HG02970 (cell line): Measurements from ENCODE around the gene UPF3A.

ENCODE experiments used
- ATAC-seq: cut with Tn5 transposase; IDR thresholded peaks from one replicate; pipeline ENCODE4 v1.9.1; 2021; ENCODE audit warnings: mild to moderate bottlenecking, moderate library complexity, moderate number of reproducible peaks; ENCODE audit not compliant: unreplicated experiment, low FRiP score

The UPF3A gene

DNA sequence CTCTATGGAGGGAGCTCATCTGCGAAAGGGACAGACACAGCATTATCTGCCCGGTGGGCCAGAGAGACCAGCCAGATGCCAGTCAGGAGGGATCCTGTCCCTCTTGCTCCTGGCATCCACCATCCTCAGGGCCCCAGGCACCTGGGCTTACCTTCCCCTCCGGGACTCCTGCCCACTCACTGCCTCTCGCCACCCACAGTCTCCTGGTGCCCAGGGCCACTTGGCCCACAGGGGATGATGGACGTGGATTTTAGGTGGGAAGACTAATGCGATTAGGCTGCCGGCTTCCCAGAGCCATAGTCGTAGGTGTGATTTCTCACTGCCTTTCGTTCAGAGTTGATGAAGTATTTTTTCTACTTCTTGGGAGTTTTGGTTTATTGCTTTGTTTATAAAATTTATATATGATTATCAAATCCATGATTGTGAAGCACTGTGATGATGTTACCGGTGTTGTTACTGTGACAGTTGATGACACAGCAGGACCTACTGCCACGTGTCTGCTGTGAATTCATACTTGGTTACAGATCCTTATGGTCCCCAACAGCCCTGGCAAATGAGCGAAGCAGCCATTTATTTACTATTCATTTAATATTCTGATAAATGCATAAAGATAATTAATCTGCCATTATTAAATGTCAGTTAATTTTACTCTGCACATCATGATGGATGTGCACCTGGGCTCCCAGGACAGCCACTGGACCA lies 18.4 kb downstream of the UPF3A start:
- no peak for ATAC-seq

DNA sequence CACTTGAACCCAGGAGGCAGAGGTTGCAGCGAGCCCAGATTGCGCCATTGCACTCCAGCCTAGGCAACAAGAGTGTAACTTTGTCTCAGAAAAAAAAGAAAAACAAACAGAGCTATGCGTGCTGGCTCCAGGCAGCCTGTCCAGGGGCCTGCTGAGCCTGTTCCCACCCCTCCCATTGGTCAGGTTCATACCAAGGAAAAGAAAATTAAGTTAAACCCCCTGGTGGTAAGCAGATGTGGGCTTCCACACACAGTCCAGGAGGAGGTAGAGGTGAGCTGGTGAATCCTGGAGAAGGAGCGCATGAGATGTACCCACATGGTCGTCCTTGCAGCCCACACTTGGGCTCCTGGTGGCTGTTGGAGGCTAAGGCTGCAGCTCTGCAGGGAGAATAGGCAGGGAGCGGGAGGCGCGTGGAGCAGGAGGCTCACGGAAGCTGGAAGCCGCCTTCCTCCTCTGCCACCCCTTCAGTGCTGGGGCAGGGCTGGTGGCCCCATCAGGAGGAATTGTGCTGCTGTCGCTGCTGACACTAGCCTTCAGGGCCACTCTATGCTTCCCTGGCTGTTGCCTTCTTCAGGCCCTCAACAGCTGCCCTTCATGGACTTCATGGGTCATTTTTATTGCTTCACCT lies 22.4 kb downstream of the UPF3A start:
- no peak for ATAC-seq

DNA sequence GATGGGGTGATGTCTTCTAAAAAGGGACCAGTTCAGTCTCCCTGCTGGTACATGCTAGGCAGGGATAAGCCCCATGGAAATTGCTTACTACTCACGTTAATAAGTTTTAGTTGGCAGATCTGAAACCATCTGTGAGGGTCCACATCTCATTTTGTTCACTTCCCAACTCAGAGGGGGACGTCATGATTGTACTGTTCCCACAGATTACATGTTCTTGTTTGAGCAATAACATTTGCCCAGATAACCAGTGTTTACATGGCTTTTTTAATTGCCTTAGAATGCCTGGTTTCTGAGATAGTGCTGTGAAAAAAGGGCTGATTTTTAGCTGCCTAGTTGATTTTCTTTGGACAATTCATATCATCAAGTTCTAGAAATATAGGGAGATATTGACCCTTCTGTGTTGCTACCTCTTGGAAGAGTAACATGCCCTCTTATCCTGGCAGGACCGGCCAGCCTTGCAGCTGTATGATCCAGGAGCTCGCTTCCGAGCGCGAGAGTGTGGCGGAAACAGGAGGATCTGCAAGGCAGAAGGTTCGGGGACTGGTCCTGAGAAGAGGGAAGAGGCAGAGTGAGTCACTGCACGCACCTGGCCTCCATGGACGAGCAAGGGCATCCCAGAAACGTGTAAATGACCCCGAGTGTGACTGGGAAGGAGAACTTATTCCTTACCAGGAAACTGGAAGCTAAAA lies 23.1 kb downstream of the UPF3A start:
- no peak for ATAC-seq

DNA sequence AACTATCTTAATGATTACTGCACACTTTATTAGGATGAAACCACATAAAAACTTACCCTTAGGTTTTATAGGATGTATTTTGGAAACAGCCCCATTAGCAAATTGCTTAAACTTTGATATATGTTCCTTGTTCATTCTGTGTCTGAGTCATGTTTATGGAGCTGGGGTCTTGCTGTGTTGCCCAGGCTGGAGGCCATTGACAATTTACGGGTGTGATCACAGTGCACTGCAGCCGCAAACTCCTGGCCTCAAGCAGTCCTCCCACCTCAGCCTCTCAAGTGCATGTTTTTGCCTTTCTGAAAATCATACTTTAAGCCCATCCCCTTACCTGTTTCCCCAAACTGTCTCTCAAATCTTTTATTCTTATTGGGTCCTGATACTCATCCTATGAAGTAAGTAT lies 27.7 kb downstream of the UPF3A start:
- ATAC-seq, result no peak

DNA sequence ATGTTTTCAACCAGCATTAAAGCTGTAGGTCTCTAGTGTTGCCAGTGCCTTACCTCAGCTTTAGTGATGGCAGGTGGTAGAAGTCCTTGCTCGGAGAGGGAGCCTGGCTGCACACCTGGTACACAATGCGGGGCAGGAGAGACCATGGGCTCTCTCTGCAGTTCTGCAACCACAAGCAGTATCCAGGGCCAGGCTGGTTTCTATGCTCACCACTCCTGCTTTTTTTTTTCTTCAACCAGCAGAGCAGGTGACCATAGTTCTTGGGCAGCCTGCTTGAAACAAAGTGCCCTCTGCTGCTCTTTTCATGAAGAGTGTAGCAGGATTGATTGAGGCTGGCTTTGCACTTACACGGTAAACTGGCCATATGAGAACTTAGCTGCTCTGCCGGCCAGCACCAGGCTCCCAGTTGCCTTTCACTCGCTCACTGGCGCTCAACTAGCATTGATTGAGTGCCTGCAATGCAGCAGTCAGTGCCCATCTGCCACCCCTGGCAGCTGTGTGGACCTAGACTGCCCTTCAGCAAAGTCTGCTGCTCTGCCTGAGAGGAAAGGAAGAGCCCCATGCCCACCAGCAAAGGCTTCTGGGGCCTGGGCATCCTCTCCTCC lies 28.5 kb downstream of the UPF3A start:
- no peak for ATAC-seq

GRCh38 chr13:114310956-114311355 lies 29.6 kb downstream of the UPF3A start:
- no peak for ATAC-seq

DNA sequence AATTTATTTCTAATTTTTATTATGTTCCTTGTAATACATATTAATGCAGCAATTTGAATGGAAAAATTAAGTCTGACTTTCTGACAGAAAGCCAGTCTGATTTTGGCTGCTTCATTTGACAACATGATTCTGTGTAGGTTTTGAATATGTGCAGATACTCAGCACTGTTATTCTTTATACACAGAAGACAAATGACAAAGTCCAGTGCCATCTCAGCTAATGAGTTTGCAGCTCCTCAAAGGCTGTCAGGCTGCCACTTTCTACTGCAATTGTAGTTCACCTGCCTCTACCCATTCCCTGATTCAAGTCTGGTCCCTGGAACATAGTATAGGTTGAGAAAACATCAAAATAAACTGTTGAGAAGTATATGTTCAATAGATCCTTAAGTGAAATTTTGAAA lies 30.0 kb downstream of the UPF3A start:
- ATAC-seq, result no peak

GRCh38 chr13:114311908-114312307 lies 30.5 kb downstream of the UPF3A start:
- ATAC-seq, result no peak

- no peak for ATAC-seq
Measured at GRCh38 chr13:114313061-114313860, 31.9 kb downstream of the UPF3A start.

DNA sequence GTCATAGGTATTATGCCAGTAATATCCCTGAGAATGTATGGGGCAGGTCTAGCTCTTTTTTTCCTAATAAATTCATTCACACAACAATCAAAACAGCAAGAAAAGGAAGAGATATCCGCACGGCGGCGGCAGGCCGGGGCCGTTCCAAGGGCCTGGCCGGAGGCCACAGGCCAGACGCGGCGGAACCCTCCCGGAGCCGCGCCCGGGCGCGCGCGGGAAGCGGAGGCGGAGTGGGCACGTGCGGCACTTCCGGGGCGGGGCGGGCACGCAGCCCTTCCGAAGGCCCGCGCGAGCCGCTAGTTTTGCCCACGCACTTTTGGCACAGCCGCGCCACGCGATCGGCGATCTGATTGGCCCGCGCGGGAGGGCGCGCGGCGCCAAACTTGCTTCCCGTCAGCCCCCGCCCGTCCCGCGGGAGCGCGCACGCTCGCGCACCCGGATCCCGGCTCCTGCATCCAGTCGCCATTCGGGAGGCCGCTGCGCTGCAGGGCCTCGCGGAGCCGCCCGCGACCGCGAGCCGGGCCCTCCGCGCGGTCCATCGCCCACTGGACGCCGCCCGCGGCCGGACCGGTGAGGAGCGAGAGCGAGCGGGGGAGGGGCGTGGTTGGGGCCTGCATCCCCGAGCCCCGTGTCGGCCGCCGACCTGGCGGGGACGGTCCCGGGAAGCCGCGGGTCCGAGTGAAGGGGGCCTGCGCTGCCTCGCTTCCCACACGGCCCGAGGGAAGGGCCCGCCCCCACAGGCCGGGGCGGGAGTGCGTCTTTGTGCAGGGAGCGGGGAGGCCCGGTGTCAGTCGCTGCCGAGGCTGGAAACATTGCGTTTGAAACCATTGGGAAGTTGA lies 32.9 kb downstream of the UPF3A start, which contains the start of gene CHAMP1:
Gene CHAMP1, plus strand, starts transcription at position 430 of the 839 bp plus-strand sequence. CDS start 9,340 bp downstream, outside the sequence.
- peak; percentile 86 for ATAC-seq

DNA sequence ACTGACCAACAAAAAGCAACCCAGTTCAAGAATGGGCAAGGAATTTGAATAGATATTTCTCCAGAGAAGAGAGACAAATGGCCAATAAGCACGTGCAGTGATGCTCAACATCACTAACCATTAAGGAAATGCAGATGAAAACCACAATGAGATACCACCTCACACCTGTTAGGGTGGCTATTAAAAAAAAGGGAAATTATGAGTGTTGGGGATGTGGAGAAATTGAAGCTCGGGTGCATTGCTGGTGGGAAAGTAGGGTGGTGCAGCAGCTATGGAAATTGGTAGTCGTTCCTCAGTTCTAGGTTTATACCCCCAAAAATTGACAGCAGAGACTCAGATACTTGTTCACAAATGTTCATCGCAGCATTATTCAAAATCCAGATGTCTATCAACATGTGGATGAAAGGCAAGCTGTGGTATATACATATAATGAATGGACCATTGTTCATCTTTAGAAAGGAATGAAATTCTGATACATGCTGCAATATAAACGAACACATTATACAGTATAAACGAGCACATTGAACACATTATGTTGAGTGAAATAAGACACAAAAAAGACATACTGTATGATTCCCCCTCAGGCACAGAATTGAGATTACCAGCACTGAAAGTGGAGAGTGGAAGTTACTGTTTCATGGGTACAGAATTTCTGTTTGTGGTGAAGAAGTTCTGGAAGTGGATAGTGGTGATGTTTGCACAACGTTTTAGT lies 33.8 kb downstream of the UPF3A start:
- no peak for ATAC-seq

DNA sequence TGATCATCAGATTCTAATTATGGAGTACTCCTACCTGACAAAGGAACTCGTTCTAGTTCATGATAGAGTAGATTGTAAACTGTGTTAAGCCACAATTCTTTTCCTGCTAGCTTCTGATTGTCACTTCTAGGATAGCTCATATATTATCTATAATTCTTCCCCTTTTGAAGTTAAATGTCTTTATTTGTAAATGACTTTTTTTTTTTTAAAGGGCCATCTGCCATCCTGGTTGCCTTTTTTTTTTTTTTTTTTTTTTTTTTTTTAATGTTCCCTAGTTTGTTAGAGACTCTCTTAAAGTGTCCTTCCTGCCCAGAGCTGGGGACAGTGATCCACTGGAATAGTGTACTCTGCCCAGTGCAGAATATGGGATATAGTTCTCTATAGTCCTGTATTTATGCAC lies 37.2 kb downstream of the UPF3A start:
- no peak for ATAC-seq

DNA sequence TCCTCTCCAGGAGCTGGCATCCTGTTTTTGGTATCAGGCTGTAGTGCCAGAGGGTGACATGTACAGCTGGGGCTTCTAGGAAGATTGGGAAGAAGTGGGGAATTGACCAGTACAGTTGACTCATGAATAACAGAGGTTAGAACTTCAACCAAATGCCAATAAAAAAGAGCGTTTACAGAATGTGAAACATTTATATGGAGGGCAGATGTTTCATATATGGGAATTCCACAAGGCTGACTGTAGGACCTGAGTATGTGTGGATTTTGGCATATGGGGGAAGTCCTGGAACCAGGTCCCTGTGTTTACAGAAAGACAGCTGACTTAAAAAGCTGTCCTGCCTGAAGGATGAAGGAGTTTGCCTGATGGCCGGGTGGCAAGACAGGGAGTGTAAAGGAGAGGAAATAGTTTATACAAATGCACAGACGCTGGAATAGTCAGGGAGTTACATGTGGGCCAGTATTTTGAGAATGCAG lies 38.1 kb downstream of the UPF3A start:
- ATAC-seq, result no peak

DNA sequence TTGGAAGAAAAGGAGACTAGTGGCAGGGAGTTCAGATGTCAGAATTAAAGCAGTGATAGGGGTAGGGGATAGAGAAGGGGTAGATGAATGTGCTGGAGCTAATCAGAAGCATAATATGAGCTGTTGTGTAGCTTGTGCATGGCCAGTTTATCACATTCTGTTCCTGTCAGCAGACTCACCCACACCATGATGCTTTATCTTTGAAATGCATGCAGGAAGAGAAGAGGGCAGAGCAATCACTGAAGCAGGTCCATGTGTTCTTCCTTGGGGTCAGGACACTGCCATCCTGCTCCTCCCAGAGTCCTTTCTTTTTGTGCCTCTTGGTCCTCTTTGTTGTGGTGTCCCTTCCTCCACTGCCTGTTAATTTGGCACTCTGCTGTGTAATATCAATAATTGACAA lies 38.7 kb downstream of the UPF3A start:
- ATAC-seq, result no peak

- ATAC-seq, result no peak
Measured at GRCh38 chr13:114321256-114321655, 39.9 kb downstream of the UPF3A start.

DNA sequence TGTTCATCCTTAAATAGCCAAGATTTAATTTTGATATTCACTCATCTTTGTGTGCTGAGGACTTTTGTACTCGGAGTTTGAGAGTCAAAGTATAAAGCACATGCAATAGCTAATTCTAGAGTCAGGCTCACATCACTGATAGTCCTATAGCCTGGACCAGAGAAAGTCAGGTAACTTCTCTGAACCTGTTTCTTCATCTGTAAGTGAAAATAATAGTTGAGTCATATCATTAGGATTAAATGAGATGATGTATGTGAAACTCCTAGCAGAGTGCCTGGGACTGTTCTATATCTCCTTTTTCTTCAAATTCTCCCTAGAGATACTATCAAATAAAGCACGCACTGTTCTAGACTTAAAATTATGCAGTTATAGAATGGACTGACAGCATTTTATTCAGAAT lies 41.9 kb downstream of the UPF3A start:
- ATAC-seq, result no peak

DNA sequence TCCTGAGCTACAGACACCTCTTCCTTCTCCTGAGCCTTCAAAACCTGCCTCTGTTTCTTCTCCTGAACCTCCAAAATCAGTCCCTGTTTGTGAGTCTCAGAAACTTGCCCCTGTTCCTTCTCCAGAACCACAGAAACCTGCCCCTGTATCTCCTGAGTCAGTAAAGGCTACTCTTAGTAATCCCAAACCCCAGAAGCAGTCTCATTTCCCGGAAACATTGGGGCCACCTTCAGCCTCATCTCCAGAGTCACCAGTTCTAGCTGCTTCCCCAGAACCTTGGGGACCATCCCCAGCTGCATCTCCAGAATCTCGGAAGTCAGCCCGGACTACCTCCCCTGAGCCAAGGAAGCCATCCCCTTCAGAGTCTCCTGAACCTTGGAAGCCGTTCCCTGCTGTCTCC lies 42.9 kb downstream of the UPF3A start:
- no peak for ATAC-seq

DNA sequence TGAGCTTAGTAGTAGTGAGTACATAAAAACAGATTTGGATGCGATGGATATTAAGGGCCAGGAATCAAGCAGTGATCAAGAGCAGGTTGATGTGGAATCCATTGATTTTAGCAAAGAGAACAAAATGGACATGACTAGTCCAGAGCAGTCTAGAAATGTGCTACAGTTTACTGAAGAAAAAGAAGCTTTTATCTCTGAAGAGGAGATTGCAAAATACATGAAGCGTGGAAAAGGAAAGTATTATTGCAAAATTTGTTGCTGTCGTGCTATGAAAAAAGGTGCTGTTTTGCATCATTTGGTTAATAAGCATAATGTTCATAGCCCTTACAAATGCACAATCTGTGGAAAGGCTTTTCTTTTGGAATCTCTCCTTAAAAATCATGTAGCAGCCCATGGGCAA lies 44.3 kb downstream of the UPF3A start:
- ATAC-seq, result no peak

DNA sequence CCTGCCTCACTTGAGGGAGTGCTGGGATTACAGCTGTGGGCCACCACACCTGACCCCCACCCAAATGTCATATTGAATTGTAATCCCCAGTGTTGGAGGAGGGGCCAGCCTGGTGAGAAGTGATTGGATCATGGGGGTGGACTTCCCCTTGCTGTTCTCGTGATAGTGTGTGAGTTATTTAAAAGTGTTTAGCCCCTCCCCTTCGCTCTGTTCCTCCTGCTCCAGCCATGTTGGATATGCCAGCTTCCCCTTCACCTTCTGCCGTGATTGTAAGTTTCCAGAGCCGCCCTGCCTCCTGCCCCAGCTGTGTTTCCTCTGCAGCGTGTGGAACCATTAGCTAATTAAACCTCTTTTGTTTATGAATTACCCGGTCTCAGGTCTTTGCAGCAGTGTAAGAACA lies 46.6 kb downstream of the UPF3A start:
- no peak for ATAC-seq
